Activated T-cell treated with anti-CD3 and anti-CD28 coated beads, Interleukin-2, amount 50 U/mL, for 1 hour (primary cell): ENCODE data around the gene ETV4.
A peak's percentile ranks its signal among the peaks of the same experiment; 100 is the strongest.
"Not testable (repeated sequence)": the region's sequence is repeated elsewhere in the genome, so short reads cannot be mapped to it uniquely, and the experiment has no call there.

ENCODE experiments used
- DNase-seq: peaks from one replicate; pipeline ENCODE4 v3.0.0-alpha.2; 2020

Gene ETV4

GRCh38 chr17:43509440-43509839, 36.7 kb downstream of the ETV4 start:
- DNase-seq: not testable (repeated sequence)

GRCh38 chr17:43490621-43491020, 55.5 kb downstream of the ETV4 start:
- DNase-seq: no peak

DNA sequence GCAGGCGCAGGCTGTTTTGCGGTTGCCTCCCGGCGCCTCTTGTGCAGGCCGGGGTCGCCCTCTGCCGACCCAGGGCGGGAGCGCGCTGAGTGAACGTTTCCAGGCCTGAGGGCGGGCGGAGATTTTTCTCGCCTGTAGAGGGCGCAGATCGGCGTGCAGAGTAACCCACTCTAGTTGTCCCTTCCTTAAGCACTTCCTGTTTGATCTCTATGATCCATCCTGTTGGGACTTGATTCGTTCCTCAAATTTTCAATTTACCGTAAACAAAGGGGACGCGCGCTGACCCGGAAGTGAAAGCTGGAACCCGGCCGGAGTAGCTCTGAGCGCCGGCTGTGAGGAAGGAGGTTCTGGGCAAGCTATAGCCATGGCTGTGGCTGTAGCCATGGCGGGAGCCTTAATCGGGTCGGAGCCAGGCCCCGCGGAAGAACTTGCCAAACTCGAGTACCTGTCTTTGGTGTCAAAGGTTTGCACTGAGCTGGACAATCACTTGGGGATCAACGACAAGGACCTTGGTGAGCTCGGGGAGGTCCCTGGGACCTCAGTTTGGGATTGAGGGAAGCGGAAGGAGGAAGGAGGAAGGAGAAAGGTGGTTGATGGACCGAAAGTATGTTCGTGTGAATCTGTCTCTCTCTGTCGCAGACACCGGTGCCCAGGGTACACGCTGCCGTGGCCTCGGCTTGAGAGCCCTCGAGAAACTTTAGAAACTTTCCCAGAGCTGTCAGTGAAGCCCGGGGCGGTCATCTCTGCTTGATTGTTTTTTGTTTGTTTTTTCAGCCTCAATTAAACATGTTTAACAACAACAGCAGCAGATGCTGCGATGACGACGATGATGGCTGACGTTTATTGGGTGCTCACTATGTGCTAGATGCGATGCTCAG, 62.2 kb downstream of the ETV4 start, which contains the start of gene DHX8:
Gene DHX8, plus strand, starts transcription at position 302 of the 878 bp plus-strand sequence. Its CDS starts 63 bp downstream, at position 365.
- peak; percentile 99 for DNase-seq

GRCh38 chr17:43482103-43483012, 63.8 kb downstream of the ETV4 start:
- no peak for DNase-seq

DNA sequence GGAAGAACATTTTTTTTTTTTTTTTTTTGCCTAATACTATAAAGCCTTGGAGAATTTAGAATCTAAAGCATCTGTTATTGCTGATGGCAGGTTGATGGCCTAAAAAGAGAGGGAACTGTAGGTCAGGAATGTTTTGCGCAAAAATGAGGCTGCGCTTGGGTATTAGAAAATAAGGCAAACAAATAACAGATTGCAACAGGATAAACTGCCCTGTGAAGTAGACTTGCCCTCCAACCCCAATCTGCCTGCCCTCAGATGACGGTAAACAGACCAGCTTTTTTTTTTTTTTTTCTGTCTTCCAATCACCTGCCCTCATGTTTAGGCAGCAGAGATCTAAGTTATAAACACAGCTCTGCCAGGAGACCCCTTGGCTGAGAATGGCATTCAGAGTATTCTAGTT, 66.2 kb downstream of the ETV4 start:
- DNase-seq: no peak
